Fibroblast of skin of back (primary cell): Measurements from ENCODE around the gene ZNF518A.
"Not testable (repeated sequence)": the region's sequence is repeated elsewhere in the genome, so short reads cannot be mapped to it uniquely, and the experiment has no call there.

ENCODE experiments used
- DNase-seq: peaks from one replicate; pipeline ENCODE4 v3.0.0-alpha.2; 2013

Gene ZNF518A

GRCh38 chr10:96133135-96133534, 3.0 kb downstream of the ZNF518A start:
- DNase-seq, result peak; percentile 77

GRCh38 chr10:96136810-96137209, 6.7 kb downstream of the ZNF518A start:
- no peak for DNase-seq

GRCh38 chr10:96137567-96137966, 7.5 kb downstream of the ZNF518A start:
- DNase-seq, result no peak

- DNase-seq, result no peak
Observed at GRCh38 chr10:96138102-96138501, 8.0 kb downstream of the ZNF518A start.

GRCh38 chr10:96152437-96152836, 22.3 kb downstream of the ZNF518A start:
- no peak for DNase-seq

- DNase-seq, result no peak
Observed at GRCh38 chr10:96153070-96153469, 23.0 kb downstream of the ZNF518A start.

- no peak for DNase-seq
Observed at GRCh38 chr10:96165726-96166125, 35.6 kb downstream of the ZNF518A start.

- peak; percentile 25 for DNase-seq
Observed at GRCh38 chr10:96168546-96168945, 38.4 kb downstream of the ZNF518A start.

GRCh38 chr10:96170230-96170629, 40.1 kb downstream of the ZNF518A start:
- no peak for DNase-seq

GRCh38 chr10:96172666-96173065, 42.6 kb downstream of the ZNF518A start:
- DNase-seq, result no peak

GRCh38 chr10:96176985-96177384, 46.9 kb downstream of the ZNF518A start:
- no peak for DNase-seq

- DNase-seq, result peak; percentile 52
Observed at GRCh38 chr10:96188421-96188820, 58.3 kb downstream of the ZNF518A start.

GRCh38 chr10:96188916-96189315, 58.8 kb downstream of the ZNF518A start:
- DNase-seq, result peak; percentile 88

GRCh38 chr10:96189505-96189904, 59.4 kb downstream of the ZNF518A start:
- DNase-seq, result not testable (repeated sequence)

- no peak for DNase-seq
Observed at GRCh38 chr10:96201525-96201924, 71.4 kb downstream of the ZNF518A start.

GRCh38 chr10:96205580-96205979, 75.5 kb downstream of the ZNF518A start:
- DNase-seq, result no peak

- no peak for DNase-seq
Observed at GRCh38 chr10:96208271-96208670, 78.2 kb downstream of the ZNF518A start.

- DNase-seq, result no peak
Observed at GRCh38 chr10:96208946-96209345, 78.8 kb downstream of the ZNF518A start.

GRCh38 chr10:96211764-96212163, 81.7 kb downstream of the ZNF518A start:
- DNase-seq, result no peak

- DNase-seq, result no peak
Observed at GRCh38 chr10:96212911-96213310, 82.8 kb downstream of the ZNF518A start.
